GM12891 (cell line): Measurements from ENCODE around the gene SYNE1.

ENCODE experiments used
- PAX5 ChIP-seq: IDR thresholded peaks from 2 replicates; pipeline ENCODE4 v1.6.1; 2011; ENCODE audit warnings: low read length, moderate library complexity, mild to moderate bottlenecking; ENCODE audit not compliant: insufficient read depth, severe bottlenecking
- POLR2A ChIP-seq: IDR thresholded peaks from 2 replicates; pipeline ENCODE4 v1.6.1; 2011; ENCODE audit warnings: low read depth, low read length, control low read depth

GRCh38 chr6:152218887-152219286 is 418.3 kb downstream of the SYNE1 start:
- TF ChIP-seq POLR2A = no peak
- TF ChIP-seq PAX5 = no peak
